ENCODE data around the gene DNAJC5G.
"Not testable (repeated sequence)": the region's sequence is repeated elsewhere in the genome, so short reads cannot be mapped to it uniquely, and the experiment has no call there.

Gene DNAJC5G

DNA sequence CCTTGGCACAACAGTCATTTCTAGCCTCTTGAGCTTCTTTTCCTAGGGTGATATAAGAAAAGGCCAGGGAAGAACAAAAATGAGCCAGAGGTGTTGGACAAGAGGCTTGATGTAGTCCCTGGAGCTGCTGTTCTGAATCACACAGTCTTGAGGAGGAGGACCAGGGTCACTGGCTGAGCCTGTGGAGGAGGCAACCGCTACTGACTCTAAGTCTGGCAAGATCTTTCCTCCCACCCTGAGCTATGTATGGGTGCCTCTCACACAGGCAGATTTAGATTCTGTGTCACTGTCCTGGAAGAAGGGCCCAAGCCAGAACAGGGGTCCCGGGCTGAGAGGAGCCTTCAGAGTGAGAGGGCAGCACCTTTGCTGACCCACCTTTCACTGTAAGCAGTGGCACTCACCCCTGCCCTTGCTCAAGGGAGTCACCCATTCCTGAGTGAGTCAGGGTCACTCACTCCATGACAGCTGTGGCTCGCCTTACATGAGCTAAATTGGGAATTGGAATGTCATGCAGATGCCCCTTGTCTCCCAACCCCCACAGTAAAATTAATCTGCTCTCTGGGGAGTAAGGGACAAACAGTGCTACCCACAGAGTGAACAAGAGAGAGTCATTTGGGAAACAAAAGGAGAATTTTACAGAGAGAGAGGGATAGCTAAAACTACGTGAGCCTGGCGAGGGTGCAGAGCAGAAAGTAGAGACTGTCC lies 6.8 kb downstream of the DNAJC5G start, which contains the start of gene TRIM54:
TSS of gene TRIM54 (plus strand) at position 575 of the 705 bp plus-strand sequence. CDS start 303 bp downstream, outside the sequence.
- no peak for DNase-seq

DNA sequence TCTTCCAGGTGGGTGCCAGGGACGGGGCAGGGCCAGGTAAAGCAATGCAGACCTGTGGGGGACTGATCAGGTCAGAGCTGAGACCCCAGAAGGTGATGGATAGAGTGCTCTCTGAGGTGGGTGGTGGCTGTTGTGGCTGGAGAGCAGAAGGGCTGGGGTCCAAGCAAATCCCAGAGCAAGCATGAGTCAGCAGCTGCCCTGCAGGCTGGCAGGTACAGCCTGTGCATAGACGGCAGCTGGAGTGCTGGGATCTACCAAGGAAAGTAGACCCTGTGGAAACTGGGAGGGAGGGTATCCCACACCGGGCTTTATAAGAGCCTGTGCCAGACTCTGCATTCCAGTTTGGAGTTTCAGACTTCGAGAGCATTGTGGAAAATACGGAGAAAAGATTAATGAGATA lies 7.7 kb downstream of the DNAJC5G start:
- no peak for DNase-seq

DNA sequence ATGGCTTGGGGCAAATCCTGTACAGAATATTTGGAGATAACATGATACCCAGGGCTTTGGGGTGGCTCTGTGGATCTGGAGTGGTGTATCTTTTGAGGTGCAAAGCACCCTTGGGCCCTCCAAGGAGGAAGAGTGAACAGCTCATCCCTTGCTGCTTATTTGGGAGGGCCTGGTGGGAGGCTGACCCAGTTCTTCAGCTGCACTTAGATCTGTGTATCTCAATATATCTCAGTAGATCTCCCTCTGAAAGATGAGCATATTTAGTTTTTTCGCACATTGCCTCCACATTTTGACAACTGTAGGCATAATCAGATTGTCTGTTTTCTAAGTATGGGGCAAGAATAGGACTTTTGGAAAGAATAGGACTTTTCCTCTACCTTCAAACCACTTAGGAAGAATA lies 9.8 kb downstream of the DNAJC5G start:
- DNase-seq, result no peak

DNA sequence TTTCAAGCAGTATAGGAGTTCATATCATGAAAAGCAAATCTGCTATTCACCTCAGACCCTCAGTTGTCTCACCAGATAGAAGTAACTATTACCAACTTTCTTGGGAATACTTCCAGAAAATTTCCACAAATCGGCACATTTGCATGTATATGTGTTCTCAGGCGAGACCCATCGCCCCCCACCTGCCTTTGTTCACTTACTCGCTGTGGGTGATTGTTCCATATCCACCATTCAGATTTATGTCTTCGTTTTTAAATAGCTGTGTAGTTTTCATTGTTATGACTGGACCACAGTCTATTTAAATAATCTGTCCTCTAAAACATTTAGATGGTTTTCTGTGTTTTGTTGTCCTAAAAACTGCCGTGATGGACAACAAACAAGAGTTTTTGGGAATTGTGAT lies 10.2 kb downstream of the DNAJC5G start:
- no peak for DNase-seq

DNA sequence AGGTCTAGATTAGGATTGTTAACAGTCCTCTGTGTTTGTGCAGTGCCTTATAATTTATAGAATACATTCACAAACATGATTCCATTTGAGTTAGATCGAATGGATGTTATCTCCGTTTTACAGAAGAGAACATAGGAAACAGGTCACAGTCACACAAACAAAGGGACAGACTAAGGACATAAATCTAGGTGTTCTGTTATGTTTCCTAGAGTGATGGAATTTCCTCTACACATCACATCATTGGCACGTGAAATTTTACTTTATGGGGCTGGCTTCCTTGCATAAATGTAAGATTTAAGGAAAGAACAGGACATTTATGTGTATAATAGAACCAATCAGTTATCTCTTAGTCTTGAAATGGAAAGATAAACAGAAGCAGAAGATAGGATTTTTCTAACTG lies 13.4 kb downstream of the DNAJC5G start:
- no peak for DNase-seq

DNA sequence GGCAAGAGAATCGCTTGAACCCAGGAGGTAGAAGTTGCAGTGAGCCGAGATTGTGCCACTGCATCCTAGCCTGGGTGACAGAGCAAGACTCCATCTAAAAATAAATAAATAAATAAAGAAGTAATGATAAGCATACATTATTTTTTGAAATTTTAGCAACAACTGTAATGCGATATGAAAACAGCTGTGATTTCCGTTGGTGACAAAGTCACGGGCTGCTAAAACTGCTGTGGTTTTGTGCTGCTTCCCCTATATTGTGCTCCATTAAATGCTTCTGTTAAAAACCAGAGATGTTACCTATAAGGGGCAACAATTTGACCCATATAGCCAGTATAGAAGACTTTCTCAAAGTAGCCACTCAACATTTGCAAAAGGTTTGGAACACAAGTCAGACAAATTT lies 15.3 kb downstream of the DNAJC5G start:
- DNase-seq, result no peak

DNA sequence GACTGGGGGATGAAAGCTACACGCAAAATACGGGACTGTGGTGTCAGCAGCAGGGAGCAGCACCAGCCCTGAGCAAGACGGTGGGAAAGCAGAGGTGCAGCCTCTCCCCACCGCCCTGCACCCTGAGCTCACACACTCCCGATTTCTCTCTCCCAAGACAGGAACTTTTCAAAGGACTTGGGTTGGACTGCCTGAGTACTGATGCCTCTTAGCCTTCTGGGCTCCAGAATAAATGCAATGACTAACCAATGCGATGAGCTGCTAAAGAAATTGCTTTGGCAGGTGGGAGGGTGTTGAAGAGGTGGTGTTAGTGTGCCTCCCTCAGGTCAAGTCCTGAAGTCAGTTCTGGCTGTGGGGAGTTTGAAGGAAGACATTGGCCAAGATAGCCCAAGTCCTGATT lies 16.6 kb downstream of the DNAJC5G start:
- no peak for DNase-seq

DNA sequence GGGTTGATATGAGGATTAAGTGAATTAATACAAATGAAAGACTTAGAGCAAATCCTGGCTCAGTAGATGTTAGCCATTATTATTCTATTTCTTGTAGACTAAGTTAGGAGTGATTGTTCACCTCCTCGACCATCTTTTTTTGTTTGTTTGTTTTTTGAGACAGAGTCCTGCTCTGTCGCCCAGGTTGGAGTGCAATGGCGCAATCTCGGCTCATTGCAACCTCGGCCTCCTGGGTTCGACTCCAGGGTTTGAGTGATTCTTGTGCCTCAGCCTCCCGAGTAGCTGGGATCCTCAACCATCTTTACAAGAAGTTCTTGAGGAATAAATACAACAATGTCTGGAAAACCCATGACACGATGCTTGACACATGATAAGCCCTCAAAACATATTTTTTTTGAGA lies 19.7 kb downstream of the DNAJC5G start:
- no peak for DNase-seq

DNA sequence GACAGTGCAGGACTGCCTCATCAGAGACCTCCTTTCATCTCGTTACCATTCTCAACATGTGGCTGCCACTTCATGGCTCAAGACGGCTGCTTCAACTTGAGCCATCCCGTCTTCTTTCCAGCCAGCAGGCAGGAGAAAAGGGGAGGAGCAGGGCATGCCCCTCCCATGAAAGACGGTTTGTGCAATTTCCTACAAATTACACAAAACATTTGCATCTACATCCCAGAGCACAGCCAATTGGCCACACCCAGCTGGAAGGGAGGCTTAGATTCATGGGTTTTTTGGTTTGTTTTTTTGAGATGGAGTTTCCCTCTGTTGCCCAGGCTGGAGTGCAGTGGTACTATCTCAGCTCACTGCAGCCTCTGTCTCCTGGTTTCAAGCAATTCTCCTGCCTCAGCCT lies 21.2 kb downstream of the DNAJC5G start:
- no peak for DNase-seq

DNA sequence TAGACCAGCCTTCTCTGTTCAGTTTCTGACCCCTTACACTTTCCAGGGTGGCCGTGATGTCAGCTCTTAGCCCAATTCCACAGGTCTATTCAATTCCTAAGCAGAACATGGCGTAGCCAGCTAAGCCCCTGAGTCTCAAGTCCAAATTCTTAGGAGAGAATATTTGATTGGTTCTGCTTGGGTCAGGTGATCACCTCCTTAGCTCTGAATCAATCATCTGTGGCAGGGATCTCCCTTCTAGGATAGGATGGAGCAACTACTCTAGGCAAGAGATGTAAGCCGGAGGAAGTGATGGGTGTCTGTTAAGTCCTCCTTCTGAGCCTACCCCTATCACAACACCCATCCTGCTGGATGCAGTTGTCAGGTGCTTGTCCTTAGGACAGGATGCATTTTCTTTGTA lies 22.0 kb downstream of the DNAJC5G start:
- no peak for DNase-seq

DNA sequence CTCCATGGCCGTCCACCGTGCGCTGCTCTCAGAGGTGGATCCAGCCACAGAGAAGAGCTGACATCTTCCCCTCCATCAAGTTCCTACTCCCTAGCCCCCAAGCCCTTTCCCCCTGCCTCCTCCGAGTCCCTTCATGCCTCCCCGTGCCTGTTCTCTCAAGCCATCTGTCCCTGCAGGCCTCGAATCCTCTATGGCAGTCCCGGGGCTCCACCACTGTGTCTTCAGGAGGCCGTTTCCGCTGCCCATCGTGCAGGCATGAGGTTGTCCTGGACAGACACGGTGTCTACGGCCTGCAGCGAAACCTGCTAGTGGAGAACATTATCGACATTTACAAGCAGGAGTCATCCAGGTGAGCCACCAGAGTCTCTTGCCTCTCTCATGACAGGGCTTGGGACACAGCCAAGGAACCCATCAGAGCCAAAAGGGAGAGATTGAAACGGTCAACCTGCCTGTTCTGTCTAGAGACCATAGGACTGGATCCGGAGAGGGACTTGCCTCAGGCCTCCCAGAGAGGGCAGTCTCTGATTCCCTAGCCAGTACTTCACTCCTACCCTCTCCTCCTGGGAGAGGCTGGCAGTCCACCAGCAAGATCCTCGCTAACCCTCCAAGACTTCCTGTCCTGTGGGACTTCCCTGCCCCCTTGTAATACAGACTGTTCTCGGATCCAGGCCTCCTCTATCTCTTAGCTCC lies 23.3 kb downstream of the DNAJC5G start:
- no peak for DNase-seq

DNA sequence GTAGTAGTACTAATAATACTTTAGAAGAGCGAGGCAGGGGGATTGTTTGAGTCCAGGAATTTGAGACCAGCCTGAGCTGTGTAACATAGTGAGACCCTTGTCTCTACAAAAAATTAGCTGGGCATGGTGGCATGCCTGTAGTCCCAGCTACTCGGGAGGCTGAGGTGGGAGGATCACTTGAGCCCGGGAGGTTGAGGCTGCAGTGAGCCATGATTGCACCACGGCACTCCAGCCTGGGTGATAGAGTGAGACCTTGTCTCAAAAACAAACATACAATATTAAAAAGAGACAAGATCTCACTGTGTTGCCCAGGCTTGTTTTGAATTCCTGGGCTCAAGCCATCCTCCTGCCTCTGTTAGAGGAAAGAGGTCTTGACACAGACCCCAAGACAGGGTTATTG lies 25.4 kb downstream of the DNAJC5G start:
- DNase-seq, result not testable (repeated sequence)

DNA sequence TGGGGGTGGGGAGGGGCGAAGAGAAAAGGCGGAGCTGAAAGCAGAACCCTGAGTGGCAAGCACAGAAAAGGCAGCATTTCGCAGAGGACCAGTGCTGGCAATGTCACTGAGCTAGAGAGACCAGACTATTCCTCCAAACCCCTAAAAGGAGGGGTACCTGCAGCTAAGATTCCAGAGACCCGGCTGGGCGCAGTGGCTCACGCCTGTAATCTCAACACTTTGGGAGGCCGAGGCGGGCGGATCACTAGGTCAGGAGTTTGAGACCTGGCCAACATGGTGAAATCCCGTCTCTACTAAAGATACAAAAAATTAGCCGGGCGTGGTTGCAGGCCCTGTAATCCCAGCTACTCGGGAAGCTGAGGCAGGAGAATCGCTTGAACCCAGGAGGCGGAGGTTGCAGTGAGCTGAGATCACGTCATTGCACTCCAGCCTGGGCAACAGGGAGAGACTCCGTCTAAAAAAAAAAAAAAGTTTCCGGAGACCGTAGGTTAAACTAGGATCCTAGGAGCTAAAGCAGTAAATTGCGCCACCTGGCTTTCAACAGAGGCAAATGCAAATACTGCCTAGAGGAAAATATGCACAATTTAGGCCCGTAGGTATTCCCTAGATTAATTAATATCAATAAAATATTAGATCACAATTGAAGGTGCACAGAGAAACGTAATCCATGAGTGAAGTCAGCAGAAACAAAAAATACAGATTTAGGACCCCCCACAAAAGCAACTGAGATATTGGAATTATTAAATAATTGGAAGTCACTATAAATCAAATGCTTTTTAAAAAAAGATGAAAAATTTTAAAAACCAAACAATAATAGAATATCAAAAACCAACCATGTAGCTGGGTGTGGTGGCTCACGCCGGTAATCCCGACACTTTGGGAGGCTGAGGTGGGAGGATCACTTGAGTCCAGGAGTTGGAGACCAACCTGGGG lies 28.1 kb downstream of the DNAJC5G start:
- peak; percentile 55 for DNase-seq

DNA sequence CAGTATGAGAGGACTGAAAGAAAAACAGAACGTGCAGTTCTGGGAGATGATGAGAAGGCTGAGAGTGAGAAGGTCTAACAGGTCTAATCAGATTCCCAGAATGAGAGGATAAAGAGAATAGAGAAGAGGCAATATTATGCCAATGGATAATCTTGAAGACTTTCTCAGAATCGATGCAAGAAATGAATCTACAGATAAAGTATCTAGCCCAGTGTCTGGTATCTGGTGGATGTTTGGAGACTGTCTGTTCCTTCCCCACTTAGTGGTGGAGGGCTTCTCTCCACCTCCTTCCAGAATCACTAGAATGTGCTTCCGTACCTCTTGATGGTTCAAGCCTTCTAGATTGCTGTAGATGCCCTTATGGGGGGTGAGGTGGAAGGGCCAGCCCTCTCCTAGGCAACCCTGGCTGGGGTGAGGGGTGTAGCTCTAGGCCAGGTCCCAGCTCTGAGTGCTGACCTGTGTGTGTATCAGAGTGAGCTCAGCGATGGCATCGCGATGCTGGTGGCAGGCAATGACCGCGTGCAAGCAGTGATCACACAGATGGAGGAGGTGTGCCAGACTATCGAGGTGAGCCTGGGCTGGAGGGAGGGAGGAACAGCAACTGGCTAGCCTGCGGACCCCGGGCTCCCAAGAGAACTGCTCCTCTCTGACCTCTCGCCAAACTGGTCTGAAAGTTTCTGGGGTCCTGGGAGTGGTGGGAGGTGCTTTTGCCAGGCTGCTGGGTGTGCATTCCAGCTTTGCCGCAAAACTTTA lies 29.4 kb downstream of the DNAJC5G start:
- DNase-seq, result no peak

DNA sequence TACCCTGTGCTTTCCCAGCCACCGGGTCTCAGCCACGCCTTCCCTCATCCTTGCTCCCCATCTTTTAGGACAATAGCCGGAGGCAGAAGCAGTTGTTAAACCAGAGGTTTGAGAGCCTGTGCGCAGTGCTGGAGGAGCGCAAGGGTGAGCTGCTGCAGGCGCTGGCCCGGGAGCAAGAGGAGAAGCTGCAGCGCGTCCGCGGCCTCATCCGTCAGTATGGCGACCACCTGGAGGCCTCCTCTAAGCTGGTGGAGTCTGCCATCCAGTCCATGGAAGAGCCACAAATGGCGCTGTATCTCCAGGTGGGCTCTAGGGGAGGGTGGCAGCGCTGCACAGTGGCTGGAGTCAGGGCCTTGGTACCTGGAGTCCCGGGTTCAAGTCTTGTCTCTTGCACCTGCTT lies 30.3 kb downstream of the DNAJC5G start:
- no peak for DNase-seq

DNA sequence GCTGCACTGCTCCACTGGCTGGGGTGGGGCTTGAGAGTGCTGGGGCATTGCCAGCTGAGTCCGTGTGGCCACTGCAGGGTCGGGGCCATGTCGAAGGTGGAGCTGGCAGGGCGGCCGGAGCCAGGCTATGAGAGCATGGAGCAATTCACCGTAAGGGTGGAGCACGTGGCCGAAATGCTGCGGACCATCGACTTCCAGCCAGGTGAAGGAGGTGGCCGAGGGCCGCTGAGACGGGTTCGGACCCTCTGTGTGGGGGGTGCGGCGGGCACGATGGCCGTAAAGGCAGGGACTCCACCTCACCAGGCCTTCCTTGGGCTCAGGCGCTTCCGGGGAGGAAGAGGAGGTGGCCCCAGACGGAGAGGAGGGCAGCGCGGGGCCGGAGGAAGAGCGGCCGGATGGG lies 30.9 kb downstream of the DNAJC5G start:
- no peak for DNase-seq

DNA sequence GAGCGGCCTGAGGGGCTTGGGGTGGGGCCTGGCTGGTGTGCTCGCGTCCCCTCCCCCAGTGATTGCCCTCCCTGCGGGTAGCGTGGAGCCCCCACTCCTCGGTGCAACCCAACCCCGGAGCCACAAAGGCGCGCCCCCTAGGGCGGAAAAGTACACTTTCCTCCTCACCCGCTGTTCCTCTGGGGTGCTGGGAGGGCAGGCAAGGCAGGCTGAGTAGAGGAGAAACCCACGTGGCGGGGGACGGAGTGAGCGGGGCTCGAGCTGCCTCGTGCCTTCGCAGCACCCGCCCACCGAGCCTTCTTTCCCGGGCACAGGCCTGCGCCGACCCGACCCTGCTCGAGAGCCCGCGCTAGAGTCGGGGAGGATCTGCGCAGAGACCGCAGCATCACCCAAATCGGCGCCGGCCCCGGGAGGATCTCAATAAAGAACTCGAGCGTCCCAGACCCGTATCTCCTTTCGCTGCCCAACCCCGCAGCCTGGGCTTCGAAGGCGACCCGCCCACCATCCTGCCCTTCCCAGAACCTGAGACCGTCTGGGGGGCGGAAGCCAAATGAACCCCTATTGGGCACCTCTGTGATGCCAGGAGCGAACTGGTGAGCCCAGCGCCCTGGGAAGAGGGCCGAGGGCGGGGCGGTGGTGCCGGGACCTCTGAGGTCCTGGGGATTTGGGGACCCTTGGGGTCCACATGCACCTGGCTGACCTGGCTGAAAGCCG lies 31.5 kb downstream of the DNAJC5G start:
- no peak for DNase-seq

DNA sequence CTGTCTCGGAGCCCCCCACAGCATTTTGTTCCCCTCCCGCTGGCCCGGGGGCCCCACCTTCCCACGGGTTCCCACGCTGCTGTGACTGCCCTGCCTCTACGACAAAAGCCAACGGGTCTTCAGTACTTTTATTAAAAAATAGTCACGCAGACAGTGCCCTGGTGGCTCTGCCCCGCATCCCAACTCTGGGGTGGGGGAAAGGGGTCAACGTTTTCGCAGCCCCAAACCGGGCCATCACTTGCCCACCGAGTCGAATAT lies 32.0 kb downstream of the DNAJC5G start:
- no peak for DNase-seq

DNA sequence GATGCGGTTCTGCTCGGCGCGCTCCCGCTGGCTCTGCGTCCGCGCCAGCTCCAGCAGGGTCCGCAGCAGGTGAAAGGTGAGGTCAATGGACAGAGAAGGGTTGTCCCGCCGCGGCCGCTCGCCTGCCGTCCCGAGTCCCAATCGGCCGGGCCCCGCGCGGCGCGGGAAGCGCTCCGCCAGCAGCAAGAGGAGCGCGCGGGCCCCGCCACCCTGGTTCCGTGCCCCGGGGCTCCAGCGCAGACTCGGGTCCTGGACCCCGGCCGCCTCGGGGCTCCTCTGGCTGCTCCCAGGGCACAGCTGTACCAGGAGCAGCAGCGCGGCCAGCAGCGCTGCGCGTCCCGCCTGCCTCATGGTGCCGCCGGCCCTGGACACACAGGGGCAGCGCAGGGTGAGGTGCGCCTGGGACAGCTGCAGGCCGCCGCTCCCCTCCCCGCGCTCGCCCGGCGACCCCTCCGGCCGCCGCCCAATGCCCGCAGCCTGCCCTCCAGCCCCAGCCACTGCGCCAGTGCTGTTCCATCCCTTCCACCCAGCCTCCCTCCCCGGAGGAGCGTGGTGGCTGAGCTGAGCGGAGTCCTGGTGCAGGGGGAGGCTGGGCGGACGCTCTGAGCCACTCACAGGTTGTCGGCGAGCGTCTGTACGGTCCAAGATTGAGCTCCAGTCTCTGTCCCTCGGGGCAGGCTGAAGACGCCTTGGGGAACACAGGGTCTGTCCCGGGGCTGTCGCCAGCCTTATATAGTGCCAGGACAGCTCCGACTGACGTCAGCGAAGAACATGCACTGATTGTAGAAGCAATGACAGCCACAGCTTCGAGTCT lies 32.5 kb downstream of the DNAJC5G start:
- DNase-seq, result no peak

DNA sequence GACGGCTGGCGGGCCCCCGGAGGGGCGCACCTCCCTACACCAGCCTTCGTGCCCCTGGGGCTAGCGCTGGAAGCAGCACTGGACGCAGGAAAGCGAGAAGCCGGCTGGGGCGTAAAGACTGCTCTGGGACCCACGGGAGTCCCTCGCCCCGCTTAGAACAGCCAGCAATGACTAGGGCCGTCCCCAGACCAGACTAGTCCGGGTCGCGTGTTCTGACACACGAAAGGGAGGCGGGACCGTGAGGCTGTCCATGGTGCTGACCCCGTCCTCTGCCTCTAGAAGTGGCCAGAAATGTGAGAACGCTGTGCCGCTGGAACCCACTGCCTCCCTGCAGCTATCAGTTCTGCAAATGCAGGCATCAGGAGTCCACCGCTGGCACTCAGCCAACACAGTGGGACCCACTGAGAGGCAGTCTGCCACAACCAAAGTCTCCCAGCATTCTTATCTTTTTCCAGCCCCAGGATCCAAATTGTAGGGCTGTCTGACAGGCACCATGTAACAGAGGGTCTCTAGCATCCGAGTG lies 33.2 kb downstream of the DNAJC5G start, which contains the start of gene UCN:
TSS of gene UCN (minus strand) at position 87 of the 523 bp plus-strand sequence. CDS start 550 bp downstream, outside the sequence.
- DNase-seq, result no peak

DNA sequence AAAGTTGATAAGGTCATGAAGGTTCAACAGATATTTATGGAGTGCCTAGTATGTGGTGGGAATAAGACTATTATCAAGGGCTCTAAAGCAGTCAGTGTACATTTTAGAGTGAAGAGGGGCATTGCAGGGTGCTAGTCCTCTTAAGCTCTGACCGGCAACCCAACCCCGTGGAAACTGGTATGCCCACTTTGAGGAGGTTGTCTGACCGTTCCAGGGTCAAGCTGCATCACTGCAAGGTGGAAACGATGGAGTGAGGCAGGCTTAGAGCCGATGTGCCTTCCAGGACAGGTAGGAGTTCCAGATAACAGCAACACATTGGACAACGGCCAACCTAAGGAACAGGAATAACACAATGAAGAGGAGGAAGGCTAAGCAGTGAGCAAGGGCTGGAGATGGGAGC lies 34.4 kb downstream of the DNAJC5G start:
- DNase-seq, result no peak

All from midbrain (tissue), 1 donor.